Putamen (tissue), 1 donor: ENCODE measurements around the gene SGMS2.
"Not testable (repeated sequence)": the region's sequence is repeated elsewhere in the genome, so short reads cannot be mapped to it uniquely, and the experiment has no call there.

Experiments
- DNase-seq: peaks from one replicate; pipeline ENCODE4 v3.0.0-alpha.2; 2016; ENCODE audit warnings: low spot score

SGMS2 gene

GRCh38 chr4:107866726-107867125, 42.0 kb downstream of the SGMS2 start:
- DNase-seq: no peak

GRCh38 chr4:107870236-107870635, 45.5 kb downstream of the SGMS2 start:
- no peak for DNase-seq

- no peak for DNase-seq
Measured at GRCh38 chr4:107870916-107871786, 46.4 kb downstream of the SGMS2 start.

GRCh38 chr4:107874024-107874423, 49.3 kb downstream of the SGMS2 start:
- DNase-seq: no peak

GRCh38 chr4:107876099-107876498, 51.4 kb downstream of the SGMS2 start:
- DNase-seq: no peak

- DNase-seq: no peak
Measured at GRCh38 chr4:107877361-107877760, 52.6 kb downstream of the SGMS2 start.

- DNase-seq: no peak
Measured at GRCh38 chr4:107885865-107886264, 61.1 kb downstream of the SGMS2 start.

- no peak for DNase-seq
Measured at GRCh38 chr4:107888237-107888636, 63.5 kb downstream of the SGMS2 start.

GRCh38 chr4:107890779-107891178, 66.0 kb downstream of the SGMS2 start:
- no peak for DNase-seq

GRCh38 chr4:107891299-107891698, 66.6 kb downstream of the SGMS2 start:
- DNase-seq: no peak

- no peak for DNase-seq
Measured at GRCh38 chr4:107893171-107894137, 68.7 kb downstream of the SGMS2 start.

- DNase-seq: no peak
Measured at GRCh38 chr4:107894138-107894603, 69.4 kb downstream of the SGMS2 start.

GRCh38 chr4:107896158-107896645, 71.5 kb downstream of the SGMS2 start:
- DNase-seq: no peak

- no peak for DNase-seq
Measured at GRCh38 chr4:107896646-107897045, 71.9 kb downstream of the SGMS2 start.

GRCh38 chr4:107897823-107898222, 73.1 kb downstream of the SGMS2 start:
- no peak for DNase-seq

- no peak for DNase-seq
Measured at GRCh38 chr4:107900067-107900466, 75.3 kb downstream of the SGMS2 start.

GRCh38 chr4:107900508-107900907, 75.8 kb downstream of the SGMS2 start:
- DNase-seq: no peak

GRCh38 chr4:107901213-107901934, 76.6 kb downstream of the SGMS2 start:
- DNase-seq: no peak

GRCh38 chr4:107902715-107903114, 78.0 kb downstream of the SGMS2 start:
- no peak for DNase-seq

- DNase-seq: not testable (repeated sequence)
Measured at GRCh38 chr4:107905082-107905481, 80.3 kb downstream of the SGMS2 start.

GRCh38 chr4:107906458-107907100, 81.8 kb downstream of the SGMS2 start:
- no peak for DNase-seq
